B cell (primary cell): Measurements from ENCODE around the gene HRC. TPM values are rescaled to one million over a fixed set of nuclear protein-coding genes. Genes with fewer than 3 reads are reported as not detected.
"Not testable (repeated sequence)": the region's sequence is repeated elsewhere in the genome, so short reads cannot be mapped to it uniquely, and the experiment has no call there.

Experiments used
- ATAC-seq: fragments of 200-7000 bp; cut with Tn5 transposase; one replicate; pipeline ENCODE4 v1.10.0; 2021; ENCODE audit warnings: low read depth, mild to moderate bottlenecking, moderate number of reproducible peaks, moderate library complexity
- CTCF ChIA-PET: fragments of 350-600 bp; sonication (Branson Sonifier 250); formaldehyde crosslinking; loops from one replicate; lab custom pipeline; 2021; ENCODE audit warnings: antibody characterized with exemption, inconsistent platforms; lab: Charles Lee
- POLR2A ChIA-PET: fragments of 350-600 bp; sonication (Branson Sonifier 250); formaldehyde crosslinking; loops from one replicate; lab custom pipeline; 2021; ENCODE audit warnings: antibody characterized with exemption; lab: Charles Lee
- DNase-seq: peaks from one replicate; pipeline ENCODE4 v3.0.0; 2013
- H2AFZ ChIP-seq: 2 replicates; pipeline ENCODE4 v1.6.1; 2012; ENCODE audit warnings: mild to moderate bottlenecking, low read depth, low read length; ENCODE audit not compliant: insufficient read depth, poor library complexity, severe bottlenecking
- H3K27ac ChIP-seq, 2 donors: 1 replicate in 1 of 2; 2 replicates in 1 of 2; pipeline ENCODE4 v1.5.1; 2012 to 2013; ENCODE audit warnings: low read length in 2 of 2, mild to moderate bottlenecking in 2 of 2, moderate library complexity in 1 of 2
- H3K27me3 ChIP-seq, 4 experiments: fragments of 200-600 bp in 1 of 4; sonication (generic) in 1 of 4; replicated peaks in 1 of 4; 1 replicate in 2 of 4; 2 replicates in 2 of 4; pipeline versions ENCODE4 v1.6.1 to v1.7.0; 2013 to 2016; ENCODE audit warnings: low read length in 3 of 4, mild to moderate bottlenecking in 2 of 4, mixed read lengths in 1 of 4, moderate library complexity in 1 of 4; ENCODE audit not compliant: insufficient read depth in 4 of 4, control insufficient read depth in 3 of 4; ENCODE audit errors: control extremely low read depth in 1 of 4
- H3K36me3 ChIP-seq, 2 experiments: replicated peaks in 1 of 2; 1 replicate in 1 of 2; 2 replicates in 1 of 2; pipeline versions ENCODE4 v1.6.1 to v1.7.1; 2013; ENCODE audit warnings: low read length in 1 of 2; ENCODE audit not compliant: insufficient read depth in 2 of 2, control insufficient read depth in 1 of 2; ENCODE audit errors: control extremely low read depth in 1 of 2, extremely low read depth in 1 of 2
- H3K4me1 ChIP-seq, 2 donors: fragments of 200-600 bp in 1 of 2; sonication (generic) in 1 of 2; 1 replicate in 1 of 2; 2 replicates in 1 of 2; pipeline versions ENCODE4 v1.5.1 to v1.6.1; 2013 to 2017; ENCODE audit warnings: low read length in 2 of 2; ENCODE audit not compliant: control insufficient read depth in 2 of 2, insufficient read depth in 2 of 2
- H3K4me2 ChIP-seq: replicated peaks from 2 replicates; pipeline ENCODE3; 2012; ENCODE audit warnings: mild to moderate bottlenecking, low read depth, low read length; ENCODE audit not compliant: poor library complexity, severe bottlenecking
- H3K4me3 ChIP-seq, 5 experiments: fragments of 200-600 bp in 1 of 5; sonication (generic) in 1 of 5; 1 replicate in 3 of 5; 2 replicates in 2 of 5; pipeline versions ENCODE4 v1.5.1 to v1.7.0; 2011 to 2016; ENCODE audit warnings: low read length in 4 of 5, mild to moderate bottlenecking in 4 of 5, low read depth in 2 of 5, control low read depth in 1 of 5, moderate library complexity in 1 of 5; ENCODE audit not compliant: insufficient read depth in 1 of 5; ENCODE audit errors: control extremely low read depth in 1 of 5, extremely low read depth in 1 of 5
- H3K79me2 ChIP-seq: fragments of 200-600 bp; sonication (generic); one replicate; pipeline ENCODE4 v1.6.0; 2016; ENCODE audit warnings: low read length; ENCODE audit not compliant: control insufficient read depth, insufficient read depth
- H3K9ac ChIP-seq: fragments of 200-600 bp; sonication (generic); 2 replicates; pipeline ENCODE4 v1.6.1; 2017; ENCODE audit warnings: mild to moderate bottlenecking, low read length, moderate library complexity
- H3K9me3 ChIP-seq, 3 donors: one replicate each; pipeline versions ENCODE4 v1.6.1 to v1.7.1; 2013; ENCODE audit warnings: low read length in 2 of 3; ENCODE audit not compliant: control insufficient read depth in 2 of 3, insufficient read depth in 1 of 3; ENCODE audit errors: control extremely low read depth in 1 of 3
- H4K20me1 ChIP-seq: 2 replicates; pipeline ENCODE4 v1.6.0; 2012; ENCODE audit warnings: mild to moderate bottlenecking, low read length; ENCODE audit not compliant: insufficient read depth, control insufficient read depth, poor library complexity, severe bottlenecking
- H3K27ac Mint-ChIP-seq: one replicate; pipeline ENCODE4 v1.8.0; 2021; ENCODE audit warnings: mixed read lengths
- H3K27me3 Mint-ChIP-seq: one replicate; pipeline ENCODE4 v1.8.0; 2021; ENCODE audit warnings: mixed read lengths
- H3K4me1 Mint-ChIP-seq: one replicate; pipeline ENCODE4 v1.8.0; 2021; ENCODE audit warnings: mixed read lengths
- H3K4me3 Mint-ChIP-seq: one replicate; pipeline ENCODE4 v1.8.0; 2021; ENCODE audit warnings: mixed read lengths
- H3K9me3 Mint-ChIP-seq: one replicate; pipeline ENCODE4 v1.8.0; 2022; ENCODE audit warnings: mixed read lengths; ENCODE audit not compliant: insufficient read depth
- EZH2 ChIP-seq: IDR thresholded peaks from 2 replicates; pipeline ENCODE4 v1.6.1; 2012; ENCODE audit warnings: borderline replicate concordance, low read depth, mild to moderate bottlenecking, moderate library complexity, low read length; ENCODE audit not compliant: insufficient read depth, poor library complexity, severe bottlenecking
- WGBS: methylation state at CpG from one replicate; pipeline ENCODE4 v1.1.5; 2013; ENCODE audit warnings: missing lambda C conversion rate; ENCODE audit not compliant: insufficient coverage; 5-methylcytosine and 5-hydroxymethylcytosine counted together
- intact Hi-C: fragments of 100-400 bp; cut with micrococcal nuclease; formaldehyde crosslinking; loops from one replicate; pipeline ENCODE4 v1.10.0; 2022
- polyA plus RNA-seq: library from polyadenylated mRNA; depleted of rRNA; stranded (reverse); fragments of >200 nt; gene quantifications from 2 replicates; pipeline ENCODE4 v1.2.3, GENCODE V29; 2012
- total RNA-seq, 2 donors: library from RNA; stranded (reverse); fragments of 120-200 nt in 1 of 2; gene quantifications; 1 replicate in 1 of 2; 2 replicates in 1 of 2; pipeline versions ENCODE4 v1.2.3 to v1.2.4, GENCODE V29; 2013 to 2022
- TF ChIP-seq, protein P1 (sequence below): fragments of 200-600 bp; IDR thresholded peaks from one replicate; pipeline ENCODE4 v1.8.0; 2022; ENCODE audit warnings: antibody characterized with exemption, mild to moderate bottlenecking

HRC gene
- total and polyA plus RNA-seq, 2 donors (not counting 1 experiment from before 2014, with no cell fraction given), result not detected

DNA sequence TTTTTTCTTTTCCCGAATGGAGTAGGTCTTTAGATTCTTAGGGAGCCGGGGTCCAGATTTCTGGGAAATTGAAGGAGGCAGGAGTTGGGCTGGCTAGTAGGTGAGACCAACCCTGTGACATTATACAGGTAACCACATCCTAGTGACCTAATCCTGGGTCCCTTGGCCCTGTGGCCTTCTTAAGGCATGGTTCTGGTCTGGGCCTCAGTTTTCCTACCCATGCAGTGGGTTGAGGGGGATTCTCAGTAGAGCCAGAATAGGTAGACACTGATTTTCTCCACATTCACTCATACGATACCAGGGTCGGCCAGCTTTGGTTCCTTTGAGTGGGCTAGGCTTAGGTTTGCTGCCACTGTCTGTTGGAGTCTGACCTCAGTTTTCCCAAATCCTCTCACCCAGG, 28.6 kb downstream of the HRC start:
- Histone ChIP-seq H4K20me1 (no peaks in the 10 kb centered on the region), H3K9me3 (peaks cover 0 to 16% (median 0%) of the 10 kb centered on the region in 3 donors), H3K27ac (no peak overlapping the region), H3K9ac (no peak overlapping the region), H3K4me1 (peaks cover 9 to 13% of the 10 kb centered on the region in 2 donors), H3K79me2 (no peaks in the 10 kb centered on the region), H3K4me2 (no peak overlapping the region), H3K36me3 (no peaks in the 10 kb centered on the region), H3K4me3 (no peak overlapping the region), H3K27me3 (no peaks in the 10 kb centered on the region), H2AFZ (no peak overlapping the region)
- Mint-ChIP-seq H3K9me3 (no peaks in the 10 kb centered on the region), H3K4me1 (peaks cover 14% of the 10 kb centered on the region), H3K27me3 (no peaks in the 10 kb centered on the region), H3K4me3 (peak overlapping the region; percentile 26), H3K27ac (no peak overlapping the region)
- DNase-seq (peak; percentile 20), ATAC-seq (no peak)
- WGBS, result 100% methylated on average over 1 of the region's 4 CpGs
- ChIA-PET POLR2A (interaction anchor here (0.6 kb wide), 3 partner anchors 23 to 752 kb away, joined by 4 to 7 read pairs (median 7); no protein-coding TSS in a partner anchor), CTCF (interaction anchor here (1.7 to 2.4 kb wide), 2 partner anchors 12 to 84 kb away, joined by 4 to 14 read pairs; partner anchors contain the start of gene LIN7B)
- intact Hi-C loops, result loop anchor here (5.0 kb wide), 1 partner anchor 681 kb away; no protein-coding TSS in a partner anchor
- TF ChIP-seq EZH2, result no peak
- TF ChIP-seq, protein P1, sequence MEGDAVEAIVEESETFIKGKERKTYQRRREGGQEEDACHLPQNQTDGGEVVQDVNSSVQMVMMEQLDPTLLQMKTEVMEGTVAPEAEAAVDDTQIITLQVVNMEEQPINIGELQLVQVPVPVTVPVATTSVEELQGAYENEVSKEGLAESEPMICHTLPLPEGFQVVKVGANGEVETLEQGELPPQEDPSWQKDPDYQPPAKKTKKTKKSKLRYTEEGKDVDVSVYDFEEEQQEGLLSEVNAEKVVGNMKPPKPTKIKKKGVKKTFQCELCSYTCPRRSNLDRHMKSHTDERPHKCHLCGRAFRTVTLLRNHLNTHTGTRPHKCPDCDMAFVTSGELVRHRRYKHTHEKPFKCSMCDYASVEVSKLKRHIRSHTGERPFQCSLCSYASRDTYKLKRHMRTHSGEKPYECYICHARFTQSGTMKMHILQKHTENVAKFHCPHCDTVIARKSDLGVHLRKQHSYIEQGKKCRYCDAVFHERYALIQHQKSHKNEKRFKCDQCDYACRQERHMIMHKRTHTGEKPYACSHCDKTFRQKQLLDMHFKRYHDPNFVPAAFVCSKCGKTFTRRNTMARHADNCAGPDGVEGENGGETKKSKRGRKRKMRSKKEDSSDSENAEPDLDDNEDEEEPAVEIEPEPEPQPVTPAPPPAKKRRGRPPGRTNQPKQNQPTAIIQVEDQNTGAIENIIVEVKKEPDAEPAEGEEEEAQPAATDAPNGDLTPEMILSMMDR, result no peak

GRCh38 chr19:49125025-49125731, 30.0 kb downstream of the HRC start:
- no peak for DNase-seq
- Mint-ChIP-seq H3K9me3 (no peaks in the 10 kb centered on the region), H3K27me3 (peaks cover 6% of the 10 kb centered on the region), H3K4me3 (no peak overlapping the region), H3K27ac (no peak overlapping the region), H3K4me1 (peaks cover 22% of the 10 kb centered on the region)
- TF ChIP-seq, protein P1, result no peak
- no peak for TF ChIP-seq EZH2
- no peak overlapping the region for H3K4me2 ChIP-seq
- H3K27me3 ChIP-seq, result peaks cover 0 to 6% (median 0%) of the 10 kb centered on the region in 4 experiments
- ATAC-seq, result no peak
- no peak overlapping the region for H3K4me3 ChIP-seq
- no peaks in the 10 kb centered on the region for H3K79me2 ChIP-seq
- H3K36me3 ChIP-seq, result no peaks in the 10 kb centered on the region
- ChIA-PET CTCF (no interaction called here), POLR2A (no interaction called here)
- H3K9ac ChIP-seq, result no peak overlapping the region
- intact Hi-C loops, result loop anchor here (5.0 kb wide), 1 partner anchor 682 kb away; no protein-coding TSS in a partner anchor
- no peak overlapping the region for H2AFZ ChIP-seq
- H3K9me3 ChIP-seq, result peaks cover 0 to 11% (median 0%) of the 10 kb centered on the region in 3 donors
- 87% methylated on average over 22 of the region's 23 CpGs for WGBS
- no peaks in the 10 kb centered on the region for H4K20me1 ChIP-seq
- peaks cover 13 to 16% of the 10 kb centered on the region in 2 donors for H3K4me1 ChIP-seq
- no peak overlapping the region for H3K27ac ChIP-seq

DNA sequence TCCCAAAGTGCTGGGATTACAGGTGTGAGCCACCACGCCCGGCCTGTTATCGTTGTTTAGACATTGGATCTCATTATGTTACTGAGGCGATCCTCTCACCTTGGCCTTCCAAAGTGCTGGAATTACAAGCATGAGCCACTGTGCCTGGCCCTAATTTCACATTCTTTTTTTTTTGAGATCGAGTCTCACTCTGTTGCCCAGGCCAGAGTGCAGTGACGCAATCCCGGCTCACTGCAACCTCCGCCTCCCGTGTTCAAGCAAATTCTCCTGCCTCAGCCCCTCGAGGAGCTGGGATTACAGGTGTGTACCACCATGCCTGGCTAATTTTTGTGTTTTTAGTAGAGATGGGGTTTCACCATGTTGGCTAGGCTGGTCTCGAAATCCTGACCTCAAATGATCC, 31.9 kb downstream of the HRC start:
- H3K36me3 ChIP-seq, H2AFZ ChIP-seq, H3K27me3 Mint-ChIP-seq, H3K27ac ChIP-seq, POLR2A ChIA-PET, H3K4me3 Mint-ChIP-seq, H3K79me2 ChIP-seq, H3K4me3 ChIP-seq, ATAC-seq, H3K4me2 ChIP-seq, intact Hi-C loops, H3K9me3 Mint-ChIP-seq, H3K9ac ChIP-seq, DNase-seq, H3K9me3 ChIP-seq, H4K20me1 ChIP-seq, H3K27ac Mint-ChIP-seq: not testable (repeated sequence)
- Histone ChIP-seq H3K27me3 (peaks cover 0 to 11% (median 2%) of the 10 kb centered on the region in 4 experiments), H3K4me1 (peaks cover 15 to 22% of the 10 kb centered on the region in 2 donors)
- CTCF ChIA-PET, result interaction anchor here (0.7 kb wide), 1 partner anchor 17 kb away, joined by 4 read pairs; no protein-coding TSS in a partner anchor
- peaks cover 21% of the 10 kb centered on the region for H3K4me1 Mint-ChIP-seq
- 94% methylated on average over 11 of the region's 11 CpGs for WGBS
